Measurements from ENCODE around the gene PPP6R1. TPM values are rescaled to one million over a fixed set of nuclear protein-coding genes. Genes with fewer than 3 reads are reported as not detected.

Gene PPP6R1
- total RNA-seq, 4 donors from 2014 or later = 29.4 to 47.9 (median 37.5) TPM

GRCh38 chr19:55248166-55248675 lies 10.6 kb downstream of the PPP6R1 start:
- TF ChIP-seq POLR2A (IDR thresholded peaks at IDR 0.05) = no peak
- no peak for TF ChIP-seq CTCF (IDR thresholded peaks at IDR 0.05)
- no peak for DNase-seq (ENCODE audit: low spot score in 2 of 2)
- WGBS, 2 donors = 81 to 82% methylated on average over 10 of the region's 10 CpGs
- intact Hi-C loops (cut with DNase I; ENCODE audit: low total_unique reads) = no loop called here
- no peak overlapping the region for H3K4me3 ChIP-seq (ENCODE audit: low read depth, poor library complexity, severe bottlenecking)

- intact Hi-C loops (cut with DNase I; ENCODE audit: low total_unique reads) = no loop called here
- H3K4me3 ChIP-seq (ENCODE audit: low read depth, poor library complexity, severe bottlenecking) = no peak overlapping the region
- TF ChIP-seq CTCF (IDR thresholded peaks at IDR 0.05) (no peak), POLR2A (IDR thresholded peaks at IDR 0.05) (no peak)
- no peak for DNase-seq (ENCODE audit: low spot score in 2 of 2)
- WGBS, 2 donors = 21 to 26% methylated on average over 10 of the region's 10 CpGs
These were observed 11.2 kb downstream of the PPP6R1 start for GRCh38 chr19:55247621-55248099.

GRCh38 chr19:55246462-55247451 lies 12.1 kb downstream of the PPP6R1 start:
- H3K4me3 ChIP-seq (ENCODE audit: low read depth, poor library complexity, severe bottlenecking) = no peak overlapping the region
- DNase-seq (ENCODE audit: low spot score in 2 of 2) = no peak
- no peak for TF ChIP-seq POLR2A (IDR thresholded peaks at IDR 0.05)
- TF ChIP-seq CTCF (IDR thresholded peaks at IDR 0.05) = no peak
- intact Hi-C loops (cut with DNase I; ENCODE audit: low total_unique reads) = no loop called here
- WGBS, 2 donors = 87 to 90% methylated on average over 19 to 38 of the region's 40 CpGs

GRCh38 chr19:55245236-55245904 lies 13.4 kb downstream of the PPP6R1 start:
- intact Hi-C loops (cut with DNase I; ENCODE audit: low total_unique reads) = no loop called here
- TF ChIP-seq POLR2A (IDR thresholded peaks at IDR 0.05) = no peak
- no peak for TF ChIP-seq CTCF (IDR thresholded peaks at IDR 0.05)
- DNase-seq (ENCODE audit: low spot score in 2 of 2) = no peak
- 90 to 97% methylated on average over 19 to 21 of the region's 23 CpGs for WGBS, 2 donors
- no peak overlapping the region for H3K4me3 ChIP-seq (ENCODE audit: low read depth, poor library complexity, severe bottlenecking)

- intact Hi-C loops (cut with DNase I; ENCODE audit: low total_unique reads) = no loop called here
- TF ChIP-seq POLR2A (IDR thresholded peaks at IDR 0.05) (no peak), CTCF (IDR thresholded peaks at IDR 0.05) (no peak)
- no peak overlapping the region for H3K4me3 ChIP-seq (ENCODE audit: low read depth, poor library complexity, severe bottlenecking)
- no peak for DNase-seq (ENCODE audit: low spot score in 2 of 2)
- 84 to 87% methylated on average over 12 of the region's 12 CpGs for WGBS, 2 donors
These were observed 14.7 kb downstream of the PPP6R1 start for GRCh38 chr19:55244004-55244680.

Data from lower leg skin (tissue), 4 donors.